ENCODE results near the gene SLC37A1. TPM values are rescaled to one million over a fixed set of nuclear protein-coding genes. Genes with fewer than 3 reads are reported as not detected.

SLC37A1 gene
- total RNA-seq, 2 donors from 2014 or later, result 98.5 to 118 TPM

GRCh38 chr21:42558368-42558767, 44.7 kb downstream of the SLC37A1 start:
- peaks cover 10% of the 10 kb centered on the region for H3K36me3 ChIP-seq
- intact Hi-C loops (cut with DNase I), result no loop called here

GRCh38 chr21:42558846-42559245, 45.2 kb downstream of the SLC37A1 start:
- no peak overlapping the region for H3K4me3 ChIP-seq
- H3K4me1 ChIP-seq, result no peaks in the 10 kb centered on the region
- intact Hi-C loops (cut with DNase I), result no loop called here
- DNase-seq, result no peak
- H3K27ac ChIP-seq, result no peak overlapping the region
- H3K27me3 ChIP-seq, result no peaks in the 10 kb centered on the region
- TF ChIP-seq, protein P1, sequence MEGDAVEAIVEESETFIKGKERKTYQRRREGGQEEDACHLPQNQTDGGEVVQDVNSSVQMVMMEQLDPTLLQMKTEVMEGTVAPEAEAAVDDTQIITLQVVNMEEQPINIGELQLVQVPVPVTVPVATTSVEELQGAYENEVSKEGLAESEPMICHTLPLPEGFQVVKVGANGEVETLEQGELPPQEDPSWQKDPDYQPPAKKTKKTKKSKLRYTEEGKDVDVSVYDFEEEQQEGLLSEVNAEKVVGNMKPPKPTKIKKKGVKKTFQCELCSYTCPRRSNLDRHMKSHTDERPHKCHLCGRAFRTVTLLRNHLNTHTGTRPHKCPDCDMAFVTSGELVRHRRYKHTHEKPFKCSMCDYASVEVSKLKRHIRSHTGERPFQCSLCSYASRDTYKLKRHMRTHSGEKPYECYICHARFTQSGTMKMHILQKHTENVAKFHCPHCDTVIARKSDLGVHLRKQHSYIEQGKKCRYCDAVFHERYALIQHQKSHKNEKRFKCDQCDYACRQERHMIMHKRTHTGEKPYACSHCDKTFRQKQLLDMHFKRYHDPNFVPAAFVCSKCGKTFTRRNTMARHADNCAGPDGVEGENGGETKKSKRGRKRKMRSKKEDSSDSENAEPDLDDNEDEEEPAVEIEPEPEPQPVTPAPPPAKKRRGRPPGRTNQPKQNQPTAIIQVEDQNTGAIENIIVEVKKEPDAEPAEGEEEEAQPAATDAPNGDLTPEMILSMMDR (IDR thresholded peaks at IDR 0.05), result no peak
- H3K36me3 ChIP-seq, result peaks cover 13% of the 10 kb centered on the region
- no peaks in the 10 kb centered on the region for H3K9me3 ChIP-seq
- H3K9ac ChIP-seq (ENCODE audit: low read depth in 2 of 2, low read length in 2 of 2), result no peak overlapping the region

More at GRCh38 chr21:42558368-42558767, 44.7 kb downstream of the SLC37A1 start:
- TF ChIP-seq, protein P1 (IDR thresholded peaks at IDR 0.05), result no peak
- Histone ChIP-seq H3K9me3 (no peaks in the 10 kb centered on the region), H3K27me3 (no peaks in the 10 kb centered on the region), H3K4me1 (no peaks in the 10 kb centered on the region), H3K9ac (ENCODE audit: low read depth in 2 of 2, low read length in 2 of 2) (no peak overlapping the region), H3K27ac (no peak overlapping the region), H3K4me3 (no peak overlapping the region)
- DNase-seq, result no peak

GRCh38 chr21:42559326-42559725, 45.7 kb downstream of the SLC37A1 start:
- Histone ChIP-seq H3K27ac (no peak overlapping the region), H3K4me3 (no peak overlapping the region), H3K9ac (ENCODE audit: low read depth in 2 of 2, low read length in 2 of 2) (no peak overlapping the region), H3K36me3 (peaks cover 16% of the 10 kb centered on the region), H3K9me3 (no peaks in the 10 kb centered on the region), H3K27me3 (no peaks in the 10 kb centered on the region), H3K4me1 (no peaks in the 10 kb centered on the region)
- intact Hi-C loops (cut with DNase I), result no loop called here
- TF ChIP-seq, protein P1 (IDR thresholded peaks at IDR 0.05), result no peak
- no peak for DNase-seq

GRCh38 chr21:42560517-42561179, 47.0 kb downstream of the SLC37A1 start:
- no peaks in the 10 kb centered on the region for H3K27me3 ChIP-seq
- H3K4me1 ChIP-seq, result no peaks in the 10 kb centered on the region
- H3K9me3 ChIP-seq, result no peaks in the 10 kb centered on the region
- intact Hi-C loops (cut with DNase I), result no loop called here
- peaks cover 12% of the 10 kb centered on the region for H3K36me3 ChIP-seq
- TF ChIP-seq, protein P1 (IDR thresholded peaks at IDR 0.05), result no peak
- no peak for DNase-seq
- no peak overlapping the region for H3K9ac ChIP-seq (ENCODE audit: low read depth in 2 of 2, low read length in 2 of 2)
- H3K27ac ChIP-seq, result no peak overlapping the region
- no peak overlapping the region for H3K4me3 ChIP-seq

DNA sequence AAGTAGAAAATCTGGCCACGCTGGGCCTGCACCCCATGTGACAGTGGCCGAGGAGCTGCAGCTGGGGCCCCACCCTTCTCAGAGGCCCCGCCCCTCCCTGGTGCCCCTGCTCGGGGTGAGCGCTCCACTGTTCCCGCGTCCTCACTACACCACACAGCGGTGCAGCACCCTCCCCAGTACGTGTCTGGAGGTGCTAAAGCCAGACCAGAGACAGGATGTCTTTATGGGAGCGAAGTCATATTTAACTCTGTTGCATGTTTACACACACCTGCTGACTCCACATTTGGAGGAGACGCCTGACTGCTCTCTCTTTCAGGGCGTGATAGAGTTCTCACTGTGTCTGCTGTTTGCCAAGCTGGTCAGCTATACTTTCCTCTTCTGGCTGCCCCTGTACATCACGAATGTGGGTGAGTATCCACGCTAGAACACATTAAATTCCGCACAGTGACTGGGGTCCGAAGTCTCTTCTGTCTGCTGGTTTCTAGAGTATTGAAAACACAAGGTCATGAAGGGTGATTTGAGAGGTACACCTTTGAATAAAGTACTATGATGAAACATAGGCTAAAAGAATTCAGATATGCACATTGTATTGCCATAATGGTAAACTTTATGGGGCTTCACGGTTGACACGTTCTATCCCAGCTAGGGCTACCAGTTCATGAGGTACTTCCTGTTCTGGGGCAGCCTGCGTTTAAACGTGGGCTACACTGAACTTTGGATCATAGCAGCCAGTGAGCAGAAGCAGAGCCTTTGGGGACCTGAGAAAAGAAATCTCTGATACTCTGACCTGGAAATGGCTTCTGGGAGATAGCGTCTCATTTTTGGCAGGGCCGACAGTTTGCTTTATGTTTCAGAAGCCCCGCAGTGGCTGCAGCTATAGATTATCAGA, 48.4 kb downstream of the SLC37A1 start:
- H3K27ac ChIP-seq, result peak overlapping the region; percentile 18
- H3K4me3 ChIP-seq, result no peak overlapping the region
- H3K4me1 ChIP-seq, result no peaks in the 10 kb centered on the region
- TF ChIP-seq, protein P1 (IDR thresholded peaks at IDR 0.05), result no peak
- no peaks in the 10 kb centered on the region for H3K9me3 ChIP-seq
- DNase-seq, result peak; percentile 74
- peak overlapping the region in 1 of 2 donors; percentile 44 for H3K9ac ChIP-seq (ENCODE audit: low read depth in 2 of 2, low read length in 2 of 2)
- no peaks in the 10 kb centered on the region for H3K27me3 ChIP-seq
- H3K36me3 ChIP-seq, result peaks cover 22% of the 10 kb centered on the region
- intact Hi-C loops (cut with DNase I), result no loop called here

Measured in colonic mucosa (tissue), 4 donors.